ENCODE data around the gene PLXDC2. TPM values are rescaled to one million over a fixed set of nuclear protein-coding genes. Genes with fewer than 3 reads are reported as not detected.
"Not testable (repeated sequence)": the region's sequence is repeated elsewhere in the genome, so short reads cannot be mapped to it uniquely, and the experiment has no call there.

The PLXDC2 gene
- total and polyA plus RNA-seq, 10 of the 15 experiments (the other 5 are each of a cell fraction or from before 2014, with no cell fraction given), result 0.05 to 1.8 (median 0.14) TPM; not detected in 2

DNA sequence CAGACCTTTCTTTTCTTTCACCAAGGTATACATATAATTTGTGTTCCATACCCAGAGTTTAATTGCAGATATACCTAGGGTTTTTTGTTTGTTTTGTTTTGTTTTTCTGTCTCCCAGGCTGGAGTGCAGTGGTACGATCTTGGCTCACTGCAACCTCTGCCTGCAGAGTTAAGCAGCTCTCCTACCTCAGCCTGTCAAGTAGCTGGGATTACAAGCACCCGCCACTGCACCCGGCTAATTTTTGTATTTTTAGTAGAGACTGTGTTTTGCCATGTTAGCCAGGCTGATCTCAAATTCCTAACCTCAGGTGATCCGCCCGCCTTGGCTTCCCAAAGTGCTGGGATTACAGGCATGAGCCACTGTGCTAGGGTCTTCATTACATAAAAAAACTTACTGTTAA is 228.9 kb downstream of the PLXDC2 start:
- H3K4me2 ChIP-seq (ENCODE audit: control insufficient read depth, insufficient read depth); FAIRE-seq; H4K20me1 ChIP-seq (ENCODE audit: control insufficient read depth, insufficient read depth); H3K4me1 ChIP-seq (ENCODE audit: control insufficient read depth, insufficient read depth, low read length); POLR2A ChIA-PET; H2AFZ ChIP-seq (ENCODE audit: control insufficient read depth, low read depth, low read length); H3K27me3 ChIP-seq (replicated peaks in 1 of 2; ENCODE audit: control insufficient read depth in 2 of 2, insufficient read depth in 2 of 2, low read length in 1 of 2); H3K4me3 ChIP-seq; RAD21 ChIA-PET (ENCODE audit: unreplicated experiment); SMC1A ChIA-PET (ENCODE audit: uncharacterized antibody, unreplicated experiment); BruUV-seq (replicated peaks); in situ Hi-C loops (cut with MboI); H3K36me3 ChIP-seq (ENCODE audit: control insufficient read depth in 2 of 2, insufficient read depth in 2 of 2, low read length in 1 of 2); DNase-seq (ENCODE audit: low read depth, low spot score); H3K27ac ChIP-seq (ENCODE audit: control insufficient read depth, insufficient read depth); H3K79me2 ChIP-seq (ENCODE audit: control insufficient read depth, insufficient read depth, low read length); H3K9ac ChIP-seq (ENCODE audit: control insufficient read depth, insufficient read depth, low read length); H3K9me3 ChIP-seq (replicated peaks; ENCODE audit: control insufficient read depth, insufficient read depth, low read length); intact Hi-C loops (cut with micrococcal nuclease; ENCODE audit: unreplicated experiment); CTCF ChIA-PET; ATAC-seq: not testable (repeated sequence)
- WGBS (ENCODE audit: insufficient coverage, insufficient replicate concordance, low lambda C conversion rate, missing lambda C conversion rate), result 45% methylated on average over 5 of the region's 5 CpGs

DNA sequence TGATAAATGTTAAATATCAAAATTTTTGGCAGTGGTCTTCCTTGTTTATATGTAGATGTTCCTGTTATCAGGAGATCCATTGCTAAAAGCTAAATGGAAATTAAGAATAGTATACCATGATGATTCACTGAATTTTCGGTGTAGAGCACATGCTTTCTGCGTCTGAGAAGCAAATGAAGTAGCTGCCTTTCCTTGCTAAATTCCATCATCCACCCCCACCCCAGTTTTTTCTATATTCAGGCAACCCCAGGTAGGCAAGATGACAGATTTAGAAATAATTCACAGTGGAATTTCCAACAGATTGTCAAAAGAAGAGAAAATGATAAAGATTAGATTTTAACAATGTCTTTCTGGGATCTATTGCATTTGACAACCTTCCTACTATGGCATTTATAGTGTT is 231.9 kb downstream of the PLXDC2 start:
- no peak overlapping the region for H3K9ac ChIP-seq (ENCODE audit: control insufficient read depth, insufficient read depth, low read length)
- in situ Hi-C loops (cut with MboI), result no loop called here
- ATAC-seq, result no peak

More for the DNA sequence above, 231.9 kb downstream of the PLXDC2 start:
- DNase-seq (ENCODE audit: low read depth, low spot score) (no peak), FAIRE-seq (no peak)
- no peaks in the 10 kb centered on the region for H3K4me1 ChIP-seq (ENCODE audit: control insufficient read depth, insufficient read depth, low read length)
- H3K27me3 ChIP-seq (replicated peaks in 1 of 2; ENCODE audit: control insufficient read depth in 2 of 2, insufficient read depth in 2 of 2, low read length in 1 of 2), result no peaks in the 10 kb centered on the region
- H3K4me3 ChIP-seq, result no peak overlapping the region
- ChIA-PET SMC1A (ENCODE audit: uncharacterized antibody, unreplicated experiment) (interaction anchor here (2.1 kb wide), 1 partner anchor 10 kb away, joined by 7 read pairs; no protein-coding TSS in a partner anchor), CTCF (interaction anchor here (1.1 to 1.2 kb wide), 2 partner anchors 9 to 229 kb away, joined by 3 to 4 read pairs; no protein-coding TSS in a partner anchor), RAD21 (ENCODE audit: unreplicated experiment) (interaction anchor here (1.0 kb wide), 1 partner anchor 229 kb away, joined by 3 read pairs; no protein-coding TSS in a partner anchor), POLR2A (no interaction called here)
- BruUV-seq (replicated peaks), result no TSS peak
- no peaks in the 10 kb centered on the region for H3K36me3 ChIP-seq (ENCODE audit: control insufficient read depth in 2 of 2, insufficient read depth in 2 of 2, low read length in 1 of 2)
- H3K4me2 ChIP-seq (ENCODE audit: control insufficient read depth, insufficient read depth), result no peak overlapping the region
- no peaks in the 10 kb centered on the region for H3K9me3 ChIP-seq (replicated peaks; ENCODE audit: control insufficient read depth, insufficient read depth, low read length)
- H3K79me2 ChIP-seq (ENCODE audit: control insufficient read depth, insufficient read depth, low read length), result no peaks in the 10 kb centered on the region
- 0% methylated on average over 2 of the region's 2 CpGs for WGBS (ENCODE audit: insufficient coverage, insufficient replicate concordance, low lambda C conversion rate, missing lambda C conversion rate)
- H2AFZ ChIP-seq (ENCODE audit: control insufficient read depth, low read depth, low read length), result no peak overlapping the region
- TF ChIP-seq, protein P1, sequence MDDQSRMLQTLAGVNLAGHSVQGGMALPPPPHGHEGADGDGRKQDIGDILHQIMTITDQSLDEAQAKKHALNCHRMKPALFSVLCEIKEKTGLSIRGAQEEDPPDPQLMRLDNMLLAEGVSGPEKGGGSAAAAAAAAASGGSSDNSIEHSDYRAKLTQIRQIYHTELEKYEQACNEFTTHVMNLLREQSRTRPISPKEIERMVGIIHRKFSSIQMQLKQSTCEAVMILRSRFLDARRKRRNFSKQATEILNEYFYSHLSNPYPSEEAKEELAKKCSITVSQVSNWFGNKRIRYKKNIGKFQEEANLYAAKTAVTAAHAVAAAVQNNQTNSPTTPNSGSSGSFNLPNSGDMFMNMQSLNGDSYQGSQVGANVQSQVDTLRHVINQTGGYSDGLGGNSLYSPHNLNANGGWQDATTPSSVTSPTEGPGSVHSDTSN (IDR thresholded peaks at IDR 0.05; ENCODE audit: insufficient replicate concordance, low read depth, low read length), result no peak
- no peak for TF ChIP-seq ATF2 (IDR thresholded peaks at IDR 0.05; ENCODE audit: low read length)
- TF ChIP-seq, protein P2, sequence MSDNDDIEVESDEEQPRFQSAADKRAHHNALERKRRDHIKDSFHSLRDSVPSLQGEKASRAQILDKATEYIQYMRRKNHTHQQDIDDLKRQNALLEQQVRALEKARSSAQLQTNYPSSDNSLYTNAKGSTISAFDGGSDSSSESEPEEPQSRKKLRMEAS (IDR thresholded peaks at IDR 0.05; ENCODE audit: low read depth, low read length), result no peak
- no peak for TF ChIP-seq CREM (IDR thresholded peaks at IDR 0.05; ENCODE audit: low read depth)
- no peak for TF ChIP-seq REST (IDR thresholded peaks at IDR 0.05; ENCODE audit: low read depth, low read length)
- no peaks in the 10 kb centered on the region for H4K20me1 ChIP-seq (ENCODE audit: control insufficient read depth, insufficient read depth)
- intact Hi-C loops (cut with micrococcal nuclease; ENCODE audit: unreplicated experiment), result no loop called here
- H3K27ac ChIP-seq (ENCODE audit: control insufficient read depth, insufficient read depth), result no peak overlapping the region
